ENCODE measurements around the gene E2F7.
"Not testable (repeated sequence)": the region's sequence is repeated elsewhere in the genome, so short reads cannot be mapped to it uniquely, and the experiment has no call there.

Gene E2F7

GRCh38 chr12:77078231-77078630, 12.9 kb upstream of the E2F7 start:
- Mint-ChIP-seq H3K9me3 (no peaks in the 10 kb centered on the region), H3K27me3 (ENCODE audit: low read depth) (peaks cover 19% of the 10 kb centered on the region), H3K27ac (no peak overlapping the region), H3K4me3 (no peak overlapping the region), H3K4me1 (ENCODE audit: low read depth) (no peaks in the 10 kb centered on the region), H3K36me3 (ENCODE audit: low read depth) (no peaks in the 10 kb centered on the region)

- Mint-ChIP-seq H3K27ac (no peak overlapping the region), H3K36me3 (ENCODE audit: low read depth) (no peaks in the 10 kb centered on the region), H3K4me3 (no peak overlapping the region), H3K27me3 (ENCODE audit: low read depth) (peaks cover 19% of the 10 kb centered on the region), H3K4me1 (ENCODE audit: low read depth) (no peaks in the 10 kb centered on the region), H3K9me3 (no peaks in the 10 kb centered on the region)
Observed at GRCh38 chr12:77076886-77077285, 11.5 kb upstream of the E2F7 start.

GRCh38 chr12:77073894-77074293, 8.5 kb upstream of the E2F7 start:
- H3K9me3 Mint-ChIP-seq; H3K4me1 Mint-ChIP-seq (ENCODE audit: low read depth); H3K4me3 Mint-ChIP-seq; H3K36me3 Mint-ChIP-seq (ENCODE audit: low read depth); H3K27ac Mint-ChIP-seq: not testable (repeated sequence)
- peaks cover 13% of the 10 kb centered on the region for H3K27me3 Mint-ChIP-seq (ENCODE audit: low read depth)

- Mint-ChIP-seq H3K36me3 (ENCODE audit: low read depth) (no peaks in the 10 kb centered on the region), H3K27me3 (ENCODE audit: low read depth) (peaks cover 14% of the 10 kb centered on the region), H3K27ac (no peak overlapping the region), H3K4me3 (no peak overlapping the region), H3K9me3 (no peaks in the 10 kb centered on the region), H3K4me1 (ENCODE audit: low read depth) (peaks cover 2% of the 10 kb centered on the region)
Observed at GRCh38 chr12:77072833-77073495, 7.6 kb upstream of the E2F7 start.

DNA sequence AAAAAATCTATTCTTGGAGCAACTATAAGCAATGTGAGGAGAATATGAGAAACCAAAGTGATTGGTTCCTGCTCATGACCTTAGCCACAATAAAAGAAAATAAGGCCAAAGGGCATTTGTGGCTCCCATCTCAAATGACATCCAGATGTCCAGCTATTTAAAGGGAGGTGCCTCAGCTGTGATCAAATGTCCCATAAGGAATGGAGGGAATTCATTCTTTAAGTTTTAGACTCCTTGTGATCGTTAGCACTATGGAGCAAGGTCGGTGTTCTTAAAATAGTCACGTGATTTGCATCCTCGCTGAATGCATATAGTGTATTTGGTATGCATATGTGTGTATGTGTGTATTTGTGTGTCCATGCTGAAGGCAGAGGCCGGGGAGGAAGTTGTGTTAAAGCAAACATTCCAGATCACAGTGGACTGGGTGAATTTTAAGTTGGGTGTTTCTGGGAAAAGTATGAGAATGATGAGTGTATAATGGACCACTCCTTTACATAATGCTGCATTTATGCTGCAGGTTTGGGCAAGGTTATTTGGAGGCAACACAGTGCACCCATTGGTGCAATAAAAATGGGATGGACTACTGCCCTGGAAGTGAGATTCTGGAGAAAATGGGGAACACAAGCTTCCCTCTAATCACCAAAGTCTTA, 5.6 kb upstream of the E2F7 start:
- peaks cover 6% of the 10 kb centered on the region for H3K4me1 Mint-ChIP-seq (ENCODE audit: low read depth)
- no peak overlapping the region for H3K4me3 Mint-ChIP-seq
- peaks cover 18% of the 10 kb centered on the region for H3K27me3 Mint-ChIP-seq (ENCODE audit: low read depth)
- H3K9me3 Mint-ChIP-seq = no peaks in the 10 kb centered on the region
- H3K27ac Mint-ChIP-seq = no peak overlapping the region
- H3K36me3 Mint-ChIP-seq (ENCODE audit: low read depth) = no peaks in the 10 kb centered on the region

- Mint-ChIP-seq H3K4me3 (no peak overlapping the region), H3K4me1 (ENCODE audit: low read depth) (peaks cover 7% of the 10 kb centered on the region), H3K27ac (no peak overlapping the region), H3K9me3 (no peaks in the 10 kb centered on the region), H3K27me3 (ENCODE audit: low read depth) (peaks cover 18% of the 10 kb centered on the region), H3K36me3 (ENCODE audit: low read depth) (no peaks in the 10 kb centered on the region)
Observed at GRCh38 chr12:77070382-77070781, 5.0 kb upstream of the E2F7 start.

- H3K4me1 Mint-ChIP-seq (ENCODE audit: low read depth) = peaks cover 40% of the 10 kb centered on the region
- H3K4me3 Mint-ChIP-seq = peak overlapping the region; percentile 86
- H3K36me3 Mint-ChIP-seq (ENCODE audit: low read depth) = peaks cover 21% of the 10 kb centered on the region
- peaks cover 14% of the 10 kb centered on the region for H3K27me3 Mint-ChIP-seq (ENCODE audit: low read depth)
- H3K9me3 Mint-ChIP-seq = no peaks in the 10 kb centered on the region
- peak overlapping the region; percentile 58 for H3K27ac Mint-ChIP-seq
Observed at GRCh38 chr12:77064896-77065360, 441 bp downstream of the E2F7 start.

DNA sequence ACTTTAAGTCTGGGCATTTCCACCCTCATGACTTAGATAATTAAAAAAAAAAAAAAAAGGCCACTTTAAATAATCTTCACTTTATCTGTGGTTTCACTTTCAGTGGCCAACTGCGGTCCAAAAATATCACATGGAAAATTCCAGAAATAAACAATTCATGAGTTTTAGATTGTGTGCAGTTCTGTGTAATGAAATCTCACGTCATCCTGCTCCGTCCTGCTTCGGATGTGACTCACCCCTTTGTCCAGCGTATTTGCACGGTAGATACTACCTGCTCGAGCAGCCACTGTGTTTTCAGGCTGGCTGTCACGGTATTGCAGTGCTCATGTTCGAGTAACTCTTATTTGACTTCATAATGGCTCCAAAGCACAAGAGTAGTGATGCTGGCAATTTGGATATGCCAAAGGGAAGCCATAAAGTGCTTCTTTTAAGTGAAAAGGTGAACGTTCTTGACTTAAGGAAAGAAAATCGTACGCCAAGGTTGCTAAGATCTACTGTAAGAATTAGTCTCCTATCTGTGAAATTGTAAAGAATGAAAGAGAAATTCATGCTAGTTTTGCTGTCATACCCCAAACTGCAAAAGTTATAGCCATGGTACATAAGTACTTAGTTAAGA, 2.4 kb downstream of the E2F7 start:
- Mint-ChIP-seq H3K36me3 (ENCODE audit: low read depth) (peaks cover 28% of the 10 kb centered on the region), H3K4me3 (no peak overlapping the region), H3K27ac (no peak overlapping the region), H3K4me1 (ENCODE audit: low read depth) (peaks cover 39% of the 10 kb centered on the region), H3K27me3 (ENCODE audit: low read depth) (peaks cover 4% of the 10 kb centered on the region), H3K9me3 (no peaks in the 10 kb centered on the region)

GRCh38 chr12:77062396-77062795, 3.0 kb downstream of the E2F7 start:
- Mint-ChIP-seq H3K36me3 (ENCODE audit: low read depth) (peaks cover 31% of the 10 kb centered on the region), H3K9me3 (no peaks in the 10 kb centered on the region), H3K27me3 (ENCODE audit: low read depth) (no peaks in the 10 kb centered on the region), H3K4me3 (no peak overlapping the region), H3K4me1 (ENCODE audit: low read depth) (peaks cover 39% of the 10 kb centered on the region), H3K27ac (no peak overlapping the region)

- Mint-ChIP-seq H3K4me3 (no peak overlapping the region), H3K27me3 (ENCODE audit: low read depth) (no peaks in the 10 kb centered on the region), H3K27ac (no peak overlapping the region), H3K9me3 (no peaks in the 10 kb centered on the region), H3K4me1 (ENCODE audit: low read depth) (peaks cover 36% of the 10 kb centered on the region), H3K36me3 (ENCODE audit: low read depth) (peaks cover 37% of the 10 kb centered on the region)
Observed at GRCh38 chr12:77060883-77061240, 4.5 kb downstream of the E2F7 start.

GRCh38 chr12:77060136-77060882, 5.1 kb downstream of the E2F7 start:
- peaks cover 36% of the 10 kb centered on the region for H3K4me1 Mint-ChIP-seq (ENCODE audit: low read depth)
- H3K36me3 Mint-ChIP-seq (ENCODE audit: low read depth) = peaks cover 40% of the 10 kb centered on the region
- no peaks in the 10 kb centered on the region for H3K27me3 Mint-ChIP-seq (ENCODE audit: low read depth)
- no peak overlapping the region for H3K4me3 Mint-ChIP-seq
- H3K9me3 Mint-ChIP-seq = no peaks in the 10 kb centered on the region
- H3K27ac Mint-ChIP-seq = no peak overlapping the region

GRCh38 chr12:77058740-77059139, 6.6 kb downstream of the E2F7 start:
- Mint-ChIP-seq H3K4me3 (no peak overlapping the region), H3K27me3 (ENCODE audit: low read depth) (no peaks in the 10 kb centered on the region), H3K4me1 (ENCODE audit: low read depth) (peaks cover 32% of the 10 kb centered on the region), H3K27ac (no peak overlapping the region), H3K36me3 (ENCODE audit: low read depth) (peaks cover 48% of the 10 kb centered on the region), H3K9me3 (no peaks in the 10 kb centered on the region)

DNA sequence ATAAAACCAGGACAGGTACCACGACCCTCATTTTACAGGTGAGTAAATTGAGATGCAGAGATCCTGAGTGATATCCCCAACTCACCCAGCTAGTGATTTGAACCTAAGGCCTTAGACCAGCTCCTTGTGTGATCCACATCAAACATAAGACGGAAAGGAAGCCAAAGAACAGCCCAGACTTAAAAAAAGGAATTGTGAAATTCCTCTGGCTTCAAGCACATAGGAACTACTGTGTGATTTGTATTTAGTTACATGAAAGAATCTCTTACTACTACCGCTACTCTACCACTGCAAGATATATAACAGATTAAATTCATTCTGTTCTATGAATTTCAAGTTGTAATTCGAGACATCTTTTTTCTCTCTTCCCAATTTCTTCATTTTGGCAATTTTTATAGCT, 10.5 kb downstream of the E2F7 start:
- Mint-ChIP-seq H3K9me3 (no peaks in the 10 kb centered on the region), H3K4me3 (no peak overlapping the region), H3K4me1 (ENCODE audit: low read depth) (peaks cover 11% of the 10 kb centered on the region), H3K36me3 (ENCODE audit: low read depth) (peaks cover 41% of the 10 kb centered on the region), H3K27me3 (ENCODE audit: low read depth) (no peaks in the 10 kb centered on the region), H3K27ac (no peak overlapping the region)

DNA sequence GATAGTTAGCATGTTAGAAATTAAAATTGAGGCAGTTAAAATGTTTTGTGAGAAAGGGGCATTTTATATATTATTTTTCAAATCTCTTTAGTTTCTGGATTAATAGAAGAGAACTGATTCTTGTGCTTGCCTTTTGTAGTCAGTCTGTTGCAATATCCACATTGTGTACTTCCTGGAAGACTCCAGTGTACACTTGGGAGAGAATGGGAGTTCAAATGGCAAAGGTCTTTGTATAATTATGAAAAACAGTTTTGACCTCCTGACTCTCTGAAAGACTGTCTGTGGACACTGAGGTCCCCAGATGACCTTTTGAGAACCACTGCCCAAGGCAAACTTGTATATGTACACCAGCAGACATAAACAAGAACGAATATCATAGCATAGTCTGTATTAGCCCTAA, 12.1 kb downstream of the E2F7 start:
- no peaks in the 10 kb centered on the region for H3K27me3 Mint-ChIP-seq (ENCODE audit: low read depth)
- peaks cover 11% of the 10 kb centered on the region for H3K4me1 Mint-ChIP-seq (ENCODE audit: low read depth)
- H3K9me3 Mint-ChIP-seq = no peaks in the 10 kb centered on the region
- H3K4me3 Mint-ChIP-seq = no peak overlapping the region
- H3K36me3 Mint-ChIP-seq (ENCODE audit: low read depth) = peaks cover 38% of the 10 kb centered on the region
- H3K27ac Mint-ChIP-seq = no peak overlapping the region
